ENCODE data around the gene DIAPH2. TPM values are rescaled to one million over a fixed set of nuclear protein-coding genes. Genes with fewer than 3 reads are reported as not detected.

Gene DIAPH2
- total RNA-seq, 4 donors from 2014 or later: 40.2 to 52.2 (median 44.8) TPM

DNA sequence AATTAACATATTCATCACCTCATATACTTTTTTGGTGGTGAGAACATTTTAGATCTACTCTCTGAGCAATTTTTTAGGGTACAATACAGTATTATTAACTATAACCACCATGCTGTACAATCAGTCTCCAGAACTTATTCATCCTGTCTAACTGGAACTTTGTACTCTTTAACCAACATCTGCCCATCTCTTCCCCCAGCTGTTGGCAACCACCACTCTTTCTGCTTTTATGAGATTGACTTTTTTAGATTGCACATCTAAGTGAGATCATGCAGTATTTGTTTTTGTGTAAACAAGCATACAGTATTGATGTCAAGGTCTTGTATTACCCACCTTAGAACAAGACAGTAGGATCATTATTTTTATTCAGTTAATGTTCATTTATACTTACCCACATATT, 715.9 kb downstream of the DIAPH2 start:
- TF ChIP-seq, protein P1, sequence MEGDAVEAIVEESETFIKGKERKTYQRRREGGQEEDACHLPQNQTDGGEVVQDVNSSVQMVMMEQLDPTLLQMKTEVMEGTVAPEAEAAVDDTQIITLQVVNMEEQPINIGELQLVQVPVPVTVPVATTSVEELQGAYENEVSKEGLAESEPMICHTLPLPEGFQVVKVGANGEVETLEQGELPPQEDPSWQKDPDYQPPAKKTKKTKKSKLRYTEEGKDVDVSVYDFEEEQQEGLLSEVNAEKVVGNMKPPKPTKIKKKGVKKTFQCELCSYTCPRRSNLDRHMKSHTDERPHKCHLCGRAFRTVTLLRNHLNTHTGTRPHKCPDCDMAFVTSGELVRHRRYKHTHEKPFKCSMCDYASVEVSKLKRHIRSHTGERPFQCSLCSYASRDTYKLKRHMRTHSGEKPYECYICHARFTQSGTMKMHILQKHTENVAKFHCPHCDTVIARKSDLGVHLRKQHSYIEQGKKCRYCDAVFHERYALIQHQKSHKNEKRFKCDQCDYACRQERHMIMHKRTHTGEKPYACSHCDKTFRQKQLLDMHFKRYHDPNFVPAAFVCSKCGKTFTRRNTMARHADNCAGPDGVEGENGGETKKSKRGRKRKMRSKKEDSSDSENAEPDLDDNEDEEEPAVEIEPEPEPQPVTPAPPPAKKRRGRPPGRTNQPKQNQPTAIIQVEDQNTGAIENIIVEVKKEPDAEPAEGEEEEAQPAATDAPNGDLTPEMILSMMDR (IDR thresholded peaks at IDR 0.05): no peak
- TF ChIP-seq POLR2A (IDR thresholded peaks at IDR 0.05) (no peak), EP300 (IDR thresholded peaks at IDR 0.05) (no peak)
- no peak overlapping the region for H3K4me3 ChIP-seq
- H3K27ac ChIP-seq: no peak overlapping the region
- DNase-seq (ENCODE audit: low spot score in 2 of 2): no peak
- no peaks in the 10 kb centered on the region for H3K9me3 ChIP-seq
- peaks cover 0 to 10% of the 10 kb centered on the region in 2 donors for H3K27me3 ChIP-seq
- H3K4me1 ChIP-seq: no peaks in the 10 kb centered on the region
- H3K36me3 ChIP-seq: no peaks in the 10 kb centered on the region

DNA sequence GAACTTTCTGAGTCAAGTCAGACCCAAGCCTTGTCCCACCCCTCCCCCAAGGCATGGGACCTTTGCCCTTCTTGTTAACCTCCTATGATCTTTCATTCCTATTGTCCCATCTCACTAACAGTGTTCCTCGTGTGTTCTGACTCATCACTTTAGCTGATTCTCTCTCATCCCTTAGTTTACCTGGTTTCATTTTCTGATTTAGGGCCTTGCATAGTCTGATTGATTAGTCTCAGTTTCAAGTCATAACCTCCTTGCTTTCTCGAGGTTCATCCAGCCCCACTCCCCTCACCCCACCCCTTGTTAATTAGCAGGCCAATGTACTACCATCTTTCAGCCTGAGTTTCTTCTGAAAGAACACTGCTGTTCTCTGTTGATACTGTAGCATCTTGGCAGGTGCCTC, 716.5 kb downstream of the DIAPH2 start:
- DNase-seq (ENCODE audit: low spot score in 2 of 2): no peak
- WGBS, 2 donors: 41 to 69% methylated on average over 2 of the region's 2 CpGs
- no peaks in the 10 kb centered on the region for H3K4me1 ChIP-seq
- no peaks in the 10 kb centered on the region for H3K36me3 ChIP-seq
- no peak overlapping the region for H3K4me3 ChIP-seq
- H3K9me3 ChIP-seq: no peaks in the 10 kb centered on the region
- no peak overlapping the region for H3K27ac ChIP-seq
- peaks cover 0 to 10% of the 10 kb centered on the region in 2 donors for H3K27me3 ChIP-seq
- no peak for TF ChIP-seq POLR2A (IDR thresholded peaks at IDR 0.05)
- TF ChIP-seq EP300 (IDR thresholded peaks at IDR 0.05): no peak
- TF ChIP-seq, protein P1 (IDR thresholded peaks at IDR 0.05): no peak

DNA sequence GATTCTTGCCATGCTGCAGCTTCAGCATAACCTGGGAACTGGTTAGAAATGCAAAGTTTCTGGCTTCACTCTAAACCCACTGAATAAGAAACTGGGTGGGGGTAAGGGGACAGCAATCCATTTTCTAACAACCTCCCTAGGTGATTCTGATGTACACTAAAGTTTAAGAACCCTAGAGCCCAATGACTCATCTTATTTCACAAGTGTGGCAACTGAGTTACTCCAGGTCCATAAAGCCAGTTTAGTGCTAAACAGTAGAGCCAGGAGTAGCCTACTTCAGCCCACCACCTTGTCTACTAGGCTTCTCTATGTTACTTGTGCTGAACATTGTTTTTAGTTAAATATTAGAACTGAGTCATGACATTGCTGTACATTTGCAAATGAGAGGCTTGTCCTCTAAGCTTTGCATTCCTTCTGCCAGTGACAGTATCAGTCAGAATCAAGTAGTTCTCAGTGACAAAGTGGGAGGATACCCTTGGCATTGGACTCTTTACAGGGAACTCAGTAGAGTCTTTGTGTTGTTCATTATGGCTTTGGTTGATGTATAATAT, 717.0 kb downstream of the DIAPH2 start:
- H3K4me3 ChIP-seq: no peak overlapping the region
- no peaks in the 10 kb centered on the region for H3K4me1 ChIP-seq
- no peak for DNase-seq (ENCODE audit: low spot score in 2 of 2)
- H3K36me3 ChIP-seq: no peaks in the 10 kb centered on the region
- H3K9me3 ChIP-seq: no peaks in the 10 kb centered on the region
- peaks cover 0 to 5% of the 10 kb centered on the region in 2 donors for H3K27me3 ChIP-seq
- TF ChIP-seq POLR2A (IDR thresholded peaks at IDR 0.05) (no peak), EP300 (IDR thresholded peaks at IDR 0.05) (no peak)
- TF ChIP-seq, protein P1 (IDR thresholded peaks at IDR 0.05): no peak
- H3K27ac ChIP-seq: no peak overlapping the region

DNA sequence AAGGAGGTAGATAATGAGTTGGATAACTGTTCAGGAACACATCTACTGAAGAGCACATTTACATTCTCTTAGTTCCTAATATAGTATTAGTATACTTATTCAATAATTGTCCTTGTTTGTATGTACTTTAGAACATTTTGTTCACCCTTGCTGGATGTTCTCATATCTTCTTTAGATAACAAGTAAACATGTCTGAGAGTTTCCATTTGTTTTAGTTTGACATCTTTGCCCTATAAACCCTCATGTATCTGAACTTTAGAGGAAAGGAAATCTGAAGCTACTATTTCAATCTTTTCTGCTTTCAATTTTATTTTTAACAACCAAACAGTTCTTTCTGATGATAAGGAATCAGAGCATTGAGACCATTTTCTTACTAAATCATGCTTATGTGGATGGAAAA, 717.7 kb downstream of the DIAPH2 start:
- no peak for DNase-seq (ENCODE audit: low spot score in 2 of 2)
- Histone ChIP-seq H3K4me3 (no peak overlapping the region), H3K27ac (no peak overlapping the region), H3K9me3 (no peaks in the 10 kb centered on the region), H3K27me3 (peaks cover 0 to 3% of the 10 kb centered on the region in 2 donors), H3K4me1 (no peaks in the 10 kb centered on the region), H3K36me3 (no peaks in the 10 kb centered on the region)
- TF ChIP-seq POLR2A (IDR thresholded peaks at IDR 0.05) (no peak), EP300 (IDR thresholded peaks at IDR 0.05) (no peak)
- TF ChIP-seq, protein P1 (IDR thresholded peaks at IDR 0.05): no peak

DNA sequence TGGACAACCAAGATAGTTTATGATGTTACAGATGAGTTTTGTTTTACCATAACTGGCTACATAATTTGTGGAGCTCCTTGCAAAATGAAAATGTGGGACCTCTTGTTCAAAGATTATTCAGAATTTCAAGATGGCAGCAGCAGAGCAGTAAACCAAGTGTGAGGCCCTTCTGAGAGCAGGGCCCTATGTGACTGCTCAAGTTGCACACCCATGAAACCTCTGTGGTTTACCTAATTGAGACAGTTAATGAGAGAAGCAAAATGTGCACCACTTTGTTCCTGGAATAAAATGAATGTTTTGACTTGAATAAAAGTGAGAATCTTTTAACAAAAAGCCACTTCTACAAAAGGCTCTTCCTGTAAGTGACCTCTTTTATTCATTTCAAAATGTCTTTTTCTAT, 718.3 kb downstream of the DIAPH2 start:
- DNase-seq (ENCODE audit: low spot score in 2 of 2): no peak

More for the DNA sequence above, 718.3 kb downstream of the DIAPH2 start:
- TF ChIP-seq EP300 (IDR thresholded peaks at IDR 0.05): no peak
- H3K4me1 ChIP-seq: no peaks in the 10 kb centered on the region
- H3K27me3 ChIP-seq: peaks cover 0 to 3% of the 10 kb centered on the region in 2 donors
- no peak overlapping the region for H3K4me3 ChIP-seq
- no peaks in the 10 kb centered on the region for H3K9me3 ChIP-seq
- H3K36me3 ChIP-seq: no peaks in the 10 kb centered on the region
- H3K27ac ChIP-seq: no peak overlapping the region

All from tibial nerve (tissue), 4 donors.